Trophoblast cell (in vitro differentiated cells and primary cell): ENCODE measurements around the gene ZBTB9.
A peak's percentile ranks its signal among the peaks of the same experiment; 100 is the strongest.

Experiments
- DNase-seq, 2 donors: peaks; one replicate each; pipeline ENCODE4 v3.0.0-alpha.2; 2016
- H2AFZ ChIP-seq: 2 replicates; pipeline ENCODE4 v1.6.1; 2013; ENCODE audit warnings: low read length, moderate library complexity, mild to moderate bottlenecking; ENCODE audit not compliant: insufficient read depth, poor library complexity
- H2AK5ac ChIP-seq: 2 replicates; pipeline ENCODE4 v1.6.1; 2013; ENCODE audit warnings: mild to moderate bottlenecking, low read length
- H2BK120ac ChIP-seq: 2 replicates; pipeline ENCODE4 v1.6.1; 2013; ENCODE audit warnings: low read length, mild to moderate bottlenecking, moderate library complexity; ENCODE audit not compliant: insufficient read depth, poor library complexity
- H2BK12ac ChIP-seq: 2 replicates; pipeline ENCODE4 v1.6.1; 2013; ENCODE audit warnings: mild to moderate bottlenecking, low read length, moderate library complexity
- H2BK5ac ChIP-seq: 2 replicates; pipeline ENCODE4 v1.6.1; 2013; ENCODE audit warnings: low read length, low read depth, moderate library complexity, mild to moderate bottlenecking; ENCODE audit not compliant: poor library complexity
- H3K14ac ChIP-seq: 2 replicates; pipeline ENCODE4 v1.6.1; 2013; ENCODE audit warnings: mild to moderate bottlenecking, low read length
- H3K18ac ChIP-seq: 2 replicates; pipeline ENCODE4 v1.6.1; 2013; ENCODE audit warnings: mild to moderate bottlenecking, low read length
- H3K23ac ChIP-seq: 2 replicates; pipeline ENCODE4 v1.6.1; 2013; ENCODE audit warnings: low read length
- H3K27ac ChIP-seq: 2 replicates; pipeline ENCODE4 v1.5.1; 2013; ENCODE audit warnings: low read depth, mild to moderate bottlenecking, inconsistent platforms, low read length, moderate library complexity
- H3K27me3 ChIP-seq: 2 replicates; pipeline ENCODE4 v1.6.1; 2013; ENCODE audit warnings: inconsistent platforms, mild to moderate bottlenecking, low read length, moderate library complexity; ENCODE audit not compliant: insufficient read depth
- H3K36me3 ChIP-seq, 2 experiments: 1 replicate in 1 of 2; 2 replicates in 1 of 2; pipeline ENCODE4 v1.6.1; 2013; ENCODE audit warnings: low read length in 2 of 2, mild to moderate bottlenecking in 2 of 2, moderate library complexity in 1 of 2; ENCODE audit not compliant: insufficient read depth in 2 of 2, control insufficient read depth in 1 of 2
- H3K4ac ChIP-seq: 2 replicates; pipeline ENCODE4 v1.6.1; 2013; ENCODE audit warnings: low read depth, mild to moderate bottlenecking, low read length, moderate library complexity
- H3K4me1 ChIP-seq, 2 experiments: 1 replicate in 1 of 2; 2 replicates in 1 of 2; pipeline ENCODE4 v1.6.1; 2013; ENCODE audit warnings: low read length in 2 of 2, mild to moderate bottlenecking in 2 of 2, moderate library complexity in 1 of 2; ENCODE audit not compliant: insufficient read depth in 2 of 2, control insufficient read depth in 1 of 2
- H3K4me2 ChIP-seq: 2 replicates; pipeline ENCODE4 v1.6.1; 2013; ENCODE audit warnings: inconsistent platforms, mild to moderate bottlenecking, low read length, moderate library complexity
- H3K4me3 ChIP-seq: 2 replicates; pipeline ENCODE4 v1.5.1; 2013; ENCODE audit warnings: mild to moderate bottlenecking, low read depth, low read length, inconsistent platforms
- H3K79me1 ChIP-seq: one replicate; pipeline ENCODE4 v1.6.1; 2013; ENCODE audit warnings: low read length
- H3K79me2 ChIP-seq: 2 replicates; pipeline ENCODE4 v1.6.1; 2013; ENCODE audit warnings: low read length, mild to moderate bottlenecking; ENCODE audit not compliant: control insufficient read depth, insufficient read depth, poor library complexity
- H3K9ac ChIP-seq: 2 replicates; pipeline ENCODE4 v1.6.1; 2013; ENCODE audit warnings: mild to moderate bottlenecking, low read length
- H3K9me3 ChIP-seq: 2 replicates; pipeline ENCODE4 v1.6.1; 2013; ENCODE audit warnings: low read depth, mild to moderate bottlenecking, control low read depth, inconsistent platforms, low read length; ENCODE audit not compliant: insufficient read depth
- H4K12ac ChIP-seq: 2 replicates; pipeline ENCODE4 v1.6.1; 2013; ENCODE audit warnings: low read depth, mild to moderate bottlenecking, low read length, moderate library complexity
- H4K8ac ChIP-seq: 2 replicates; pipeline ENCODE4 v1.6.1; 2013; ENCODE audit warnings: low read depth, mild to moderate bottlenecking, low read length, moderate library complexity
- H4K91ac ChIP-seq: one replicate; pipeline ENCODE4 v1.6.1; 2013; ENCODE audit warnings: low read depth, mild to moderate bottlenecking, low read length, moderate library complexity
- WGBS: extraction: QIAGEN DNeasy Blood & Tissue Kit; methylation state at CpG from one replicate; pipeline ENCODE4 v1.1.7; 2013; ENCODE audit warnings: missing lambda C conversion rate; ENCODE audit not compliant: insufficient read length, insufficient coverage; ENCODE audit errors: extremely low coverage; 5-methylcytosine and 5-hydroxymethylcytosine counted together

The ZBTB9 gene

GRCh38 chr6:33443619-33444504 is 10.5 kb upstream of the ZBTB9 start:
- Histone ChIP-seq H4K8ac (no peak overlapping the region), H3K23ac (no peak overlapping the region), H4K91ac (no peak overlapping the region), H4K12ac (no peak overlapping the region), H3K27ac (no peak overlapping the region), H3K79me1 (no peaks in the 10 kb centered on the region), H3K14ac (no peak overlapping the region), H3K4me2 (no peak overlapping the region), H3K79me2 (no peaks in the 10 kb centered on the region), H3K9me3 (peaks cover 2% of the 10 kb centered on the region), H3K27me3 (no peaks in the 10 kb centered on the region), H3K4ac (no peak overlapping the region), H3K18ac (no peak overlapping the region), H2BK120ac (no peak overlapping the region), H3K36me3 (peaks cover 68 to 73% of the 10 kb centered on the region in 2 experiments), H3K4me1 (no peaks in the 10 kb centered on the region), H2BK5ac (no peak overlapping the region), H3K9ac (no peak overlapping the region), H2AFZ (no peak overlapping the region), H2AK5ac (no peak overlapping the region), H3K4me3 (no peak overlapping the region), H2BK12ac (no peak overlapping the region)
- WGBS = no CpG with 5 or more reads among the region's 18 CpGs
- DNase-seq = no peak

DNA sequence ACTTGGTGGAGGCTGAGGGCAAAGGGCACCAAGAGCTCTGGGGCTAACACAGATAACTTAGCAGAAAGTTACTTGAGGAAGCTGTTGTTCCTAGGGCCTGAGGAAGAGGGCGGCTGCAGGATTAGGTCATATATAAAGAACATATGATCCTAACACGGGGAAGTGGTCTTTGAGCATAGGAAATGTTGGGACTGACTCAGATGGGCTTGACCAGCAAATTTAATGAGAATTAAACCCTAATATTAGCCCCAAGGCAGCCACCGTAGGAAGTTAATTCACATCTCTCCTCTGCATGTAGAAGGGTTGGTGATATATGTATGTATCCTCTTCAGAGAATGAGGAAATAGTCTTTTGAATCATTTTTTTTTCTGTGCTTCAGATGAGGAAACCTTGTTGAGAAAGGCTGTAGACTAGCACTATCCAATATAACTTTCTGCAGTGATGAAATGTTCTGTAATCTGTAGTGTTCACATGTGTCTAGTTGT is 9.2 kb upstream of the ZBTB9 start:
- no peak overlapping the region for H3K4me3 ChIP-seq
- peaks cover 68 to 76% of the 10 kb centered on the region in 2 experiments for H3K36me3 ChIP-seq
- H3K9me3 ChIP-seq = peaks cover 2% of the 10 kb centered on the region
- H2AK5ac ChIP-seq = no peak overlapping the region
- H3K4ac ChIP-seq = no peak overlapping the region
- no peaks in the 10 kb centered on the region for H3K4me1 ChIP-seq
- no peak overlapping the region for H3K27ac ChIP-seq
- no peak overlapping the region for H3K14ac ChIP-seq
- no peak overlapping the region for H4K91ac ChIP-seq
- peak in 1 of 2 donors; percentile 10 for DNase-seq
- no peak overlapping the region for H4K8ac ChIP-seq
- H2BK5ac ChIP-seq = no peak overlapping the region
- no CpG with 5 or more reads among the region's 3 CpGs for WGBS
- no peak overlapping the region for H3K23ac ChIP-seq
- no peaks in the 10 kb centered on the region for H3K79me2 ChIP-seq
- H3K18ac ChIP-seq = no peak overlapping the region
- H2BK12ac ChIP-seq = no peak overlapping the region
- no peaks in the 10 kb centered on the region for H3K79me1 ChIP-seq
- no peak overlapping the region for H2AFZ ChIP-seq
- no peak overlapping the region for H3K4me2 ChIP-seq
- no peak overlapping the region for H2BK120ac ChIP-seq
- no peaks in the 10 kb centered on the region for H3K27me3 ChIP-seq
- H3K9ac ChIP-seq = no peak overlapping the region
- no peak overlapping the region for H4K12ac ChIP-seq

GRCh38 chr6:33446356-33446755 is 8.0 kb upstream of the ZBTB9 start:
- no peaks in the 10 kb centered on the region for H3K79me1 ChIP-seq
- H3K18ac ChIP-seq = no peak overlapping the region
- H3K14ac ChIP-seq = no peak overlapping the region
- H3K9me3 ChIP-seq = peaks cover 2% of the 10 kb centered on the region
- peaks cover 59 to 66% of the 10 kb centered on the region in 2 experiments for H3K36me3 ChIP-seq
- no CpG with 5 or more reads among the region's 10 CpGs for WGBS
- no peak overlapping the region for H2BK120ac ChIP-seq
- no peak overlapping the region for H4K8ac ChIP-seq
- H2AFZ ChIP-seq = no peak overlapping the region
- no peak overlapping the region for H3K4me2 ChIP-seq
- H4K91ac ChIP-seq = no peak overlapping the region
- no peaks in the 10 kb centered on the region for H3K4me1 ChIP-seq
- no peak overlapping the region for H4K12ac ChIP-seq
- no peak for DNase-seq
- no peak overlapping the region for H3K9ac ChIP-seq
- no peak overlapping the region for H3K27ac ChIP-seq
- H3K4ac ChIP-seq = no peak overlapping the region
- no peak overlapping the region for H2BK5ac ChIP-seq
- H3K79me2 ChIP-seq = no peaks in the 10 kb centered on the region
- no peaks in the 10 kb centered on the region for H3K27me3 ChIP-seq
- H3K23ac ChIP-seq = no peak overlapping the region
- H2AK5ac ChIP-seq = no peak overlapping the region
- no peak overlapping the region for H2BK12ac ChIP-seq
- no peak overlapping the region for H3K4me3 ChIP-seq

- no peak for DNase-seq
- H4K91ac ChIP-seq = no peak overlapping the region
- no CpG with 5 or more reads among the region's 3 CpGs for WGBS
- peaks cover 2% of the 10 kb centered on the region for H3K9me3 ChIP-seq
- H3K9ac ChIP-seq = no peak overlapping the region
- no peak overlapping the region for H2AK5ac ChIP-seq
- no peak overlapping the region for H3K23ac ChIP-seq
- no peak overlapping the region for H2BK120ac ChIP-seq
- peaks cover 37 to 38% of the 10 kb centered on the region in 2 experiments for H3K36me3 ChIP-seq
- H2BK12ac ChIP-seq = no peak overlapping the region
- H3K4me3 ChIP-seq = no peak overlapping the region
- no peak overlapping the region for H4K12ac ChIP-seq
- H3K4me2 ChIP-seq = no peak overlapping the region
- no peaks in the 10 kb centered on the region for H3K27me3 ChIP-seq
- no peak overlapping the region for H3K4ac ChIP-seq
- H3K27ac ChIP-seq = no peak overlapping the region
- H4K8ac ChIP-seq = no peak overlapping the region
- peaks cover 4% of the 10 kb centered on the region for H3K79me2 ChIP-seq
- no peak overlapping the region for H2AFZ ChIP-seq
- H3K14ac ChIP-seq = no peak overlapping the region
- no peak overlapping the region for H2BK5ac ChIP-seq
- peaks cover 4 to 7% of the 10 kb centered on the region in 2 experiments for H3K4me1 ChIP-seq
- peaks cover 3% of the 10 kb centered on the region for H3K79me1 ChIP-seq
- no peak overlapping the region for H3K18ac ChIP-seq
Observed at GRCh38 chr6:33450434-33450833, 3.9 kb upstream of the ZBTB9 start.
